WTC11 (cell line): ENCODE measurements around the gene CACNA2D3. TPM values are rescaled to one million over a fixed set of nuclear protein-coding genes. Genes with fewer than 3 reads are reported as not detected.

ENCODE experiments used
- ATAC-seq: fragments of 200-7000 bp; cut with Tn5 transposase; 2 replicates; pipeline ENCODE4 v1.10.0; 2021; ENCODE audit warnings: mild to moderate bottlenecking, moderate library complexity
- CTCF ChIA-PET: fragments of 300-600 bp; sonication (Branson Sonifier 250); formaldehyde crosslinking; loops from one replicate; lab custom pipeline; 2021; ENCODE audit warnings: antibody characterized with exemption; lab: Charles Lee
- POLR2A ChIA-PET: fragments of 350-600 bp; sonication (Branson Sonifier 250); formaldehyde crosslinking; loops from one replicate; lab custom pipeline; 2021; ENCODE audit warnings: antibody characterized with exemption; lab: Charles Lee
- DNase-seq: peaks from one replicate; pipeline ENCODE4 v3.0.0; 2021; ENCODE audit warnings: low spot score
- H3K27ac Mint-ChIP-seq: 2 replicates; pipeline ENCODE4 v1.8.0; 2021; ENCODE audit warnings: mixed read lengths
- H3K27me3 Mint-ChIP-seq: 2 replicates; pipeline ENCODE4 v1.8.0; 2021; ENCODE audit warnings: low read depth, mild to moderate bottlenecking, moderate library complexity, mixed read lengths
- H3K36me3 Mint-ChIP-seq: 2 replicates; pipeline ENCODE4 v1.8.0; 2021; ENCODE audit warnings: mixed read lengths
- H3K4me1 Mint-ChIP-seq: 2 replicates; pipeline ENCODE4 v1.8.0; 2022; ENCODE audit warnings: mixed read lengths
- H3K4me3 Mint-ChIP-seq: 2 replicates; pipeline ENCODE4 v1.8.0; 2021; ENCODE audit warnings: mild to moderate bottlenecking, moderate library complexity, mixed read lengths
- H3K9me3 Mint-ChIP-seq: 2 replicates; pipeline ENCODE4 v1.8.0; 2021; ENCODE audit warnings: mixed read lengths
- ARID4B ChIP-seq: sonication (generic); formaldehyde crosslinking; IDR thresholded peaks from 2 replicates; pipeline ENCODE4 v1.8.0; 2023; ENCODE audit warnings: missing genetic modification reagents, mild to moderate bottlenecking, borderline replicate concordance
- ELF4 ChIP-seq: sonication (generic); formaldehyde crosslinking; IDR thresholded peaks from 2 replicates; pipeline ENCODE4 v1.8.1; 2022; ENCODE audit warnings: low read depth, mild to moderate bottlenecking, moderate library complexity, missing genetic modification reagents
- EMX1 ChIP-seq: fragments of 250-450 bp; sonication (Bioruptor Pico); IDR thresholded peaks from 2 replicates; pipeline ENCODE4 v1.8.0; 2021; ENCODE audit warnings: mild to moderate bottlenecking
- ETV6 ChIP-seq: sonication (generic); formaldehyde crosslinking; IDR thresholded peaks from 2 replicates; pipeline ENCODE4 v1.8.1; 2022; ENCODE audit warnings: mild to moderate bottlenecking, missing genetic modification reagents
- GTF2I ChIP-seq: fragments of 250-450 bp; sonication (Bioruptor Pico); conservative IDR thresholded peaks from 2 replicates; pipeline ENCODE4 v1.4.0; 2021; ENCODE audit warnings: mild to moderate bottlenecking
- HMGXB4 ChIP-seq: sonication (generic); formaldehyde crosslinking; IDR thresholded peaks from 2 replicates; pipeline ENCODE4 v1.8.1; 2023; ENCODE audit warnings: mild to moderate bottlenecking, moderate library complexity, missing genetic modification reagents
- MYBL2 ChIP-seq: sonication (generic); formaldehyde crosslinking; IDR thresholded peaks from 2 replicates; pipeline ENCODE4 v1.8.1; 2023; ENCODE audit warnings: mild to moderate bottlenecking, moderate library complexity, missing genetic modification reagents
- PRRX2 ChIP-seq: fragments of 250-450 bp; sonication (Bioruptor Pico); IDR thresholded peaks from 2 replicates; pipeline ENCODE4 v1.8.0; 2021; ENCODE audit warnings: mild to moderate bottlenecking
- STAT6 ChIP-seq: sonication (generic); formaldehyde crosslinking; conservative IDR thresholded peaks from 2 replicates; pipeline ENCODE4 v1.8.1; 2023; ENCODE audit warnings: mild to moderate bottlenecking, low read depth, missing genetic modification reagents, moderate library complexity
- TCF7 ChIP-seq: sonication (generic); formaldehyde crosslinking; IDR thresholded peaks from 2 replicates; pipeline ENCODE4 v1.8.0; 2022; ENCODE audit warnings: mild to moderate bottlenecking, low read depth, missing genetic modification reagents, moderate library complexity
- TEAD1 ChIP-seq: sonication (generic); formaldehyde crosslinking; IDR thresholded peaks from 2 replicates; pipeline ENCODE4 v1.8.0; 2022; ENCODE audit warnings: mild to moderate bottlenecking, missing genetic modification reagents
- ZNF425 ChIP-seq: fragments of 250-450 bp; sonication (Bioruptor Pico); conservative IDR thresholded peaks from 2 replicates; pipeline ENCODE4 v1.9.0; 2021; ENCODE audit warnings: mild to moderate bottlenecking
- total RNA-seq: library from RNA; stranded (reverse); gene quantifications from 3 replicates; pipeline ENCODE4 v1.2.3, GENCODE V29; 2021
- TF ChIP-seq, protein P1 (sequence below): fragments of 250-450 bp; sonication (Bioruptor Pico); IDR thresholded peaks from 2 replicates; pipeline ENCODE4 v1.8.0; 2021; ENCODE audit warnings: mild to moderate bottlenecking
- TF ChIP-seq, protein P2 (sequence below): sonication (generic); formaldehyde crosslinking; IDR thresholded peaks from 2 replicates; pipeline ENCODE4 v1.8.0; 2022; ENCODE audit warnings: mild to moderate bottlenecking, missing genetic modification reagents

The CACNA2D3 gene
- total RNA-seq, 1 experiment from 2014 or later = 5.0 TPM

DNA sequence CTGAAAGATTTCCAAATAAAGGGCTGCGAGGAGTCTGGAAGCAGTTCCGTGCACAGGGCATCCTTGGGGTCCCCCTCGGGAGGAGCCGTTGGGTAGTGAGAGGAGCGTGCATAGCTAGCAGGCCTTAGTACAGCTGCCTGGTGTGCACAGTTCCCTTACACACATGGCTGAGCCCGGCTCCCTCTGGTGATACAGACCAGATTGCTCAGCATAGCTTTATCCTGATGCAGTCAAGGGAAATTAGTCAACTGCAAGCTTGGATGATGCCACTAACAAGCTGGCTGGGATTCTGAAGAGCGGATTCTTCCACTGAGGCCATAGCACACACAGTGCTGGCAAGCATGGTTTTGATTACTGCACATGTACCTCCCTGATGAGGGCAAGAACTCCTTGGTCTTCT, 456.1 kb downstream of the CACNA2D3 start:
- Mint-ChIP-seq H3K9me3 (no peaks in the 10 kb centered on the region), H3K4me1 (peaks cover 21% of the 10 kb centered on the region), H3K4me3 (no peak overlapping the region), H3K27me3 (no peaks in the 10 kb centered on the region), H3K27ac (no peak overlapping the region), H3K36me3 (no peaks in the 10 kb centered on the region)
- ChIA-PET CTCF (interaction anchor here (1.7 kb wide), 1 partner anchor 40 kb away, joined by 5 read pairs; no protein-coding TSS in a partner anchor), POLR2A (no interaction called here)
- TF ChIP-seq, protein P1, sequence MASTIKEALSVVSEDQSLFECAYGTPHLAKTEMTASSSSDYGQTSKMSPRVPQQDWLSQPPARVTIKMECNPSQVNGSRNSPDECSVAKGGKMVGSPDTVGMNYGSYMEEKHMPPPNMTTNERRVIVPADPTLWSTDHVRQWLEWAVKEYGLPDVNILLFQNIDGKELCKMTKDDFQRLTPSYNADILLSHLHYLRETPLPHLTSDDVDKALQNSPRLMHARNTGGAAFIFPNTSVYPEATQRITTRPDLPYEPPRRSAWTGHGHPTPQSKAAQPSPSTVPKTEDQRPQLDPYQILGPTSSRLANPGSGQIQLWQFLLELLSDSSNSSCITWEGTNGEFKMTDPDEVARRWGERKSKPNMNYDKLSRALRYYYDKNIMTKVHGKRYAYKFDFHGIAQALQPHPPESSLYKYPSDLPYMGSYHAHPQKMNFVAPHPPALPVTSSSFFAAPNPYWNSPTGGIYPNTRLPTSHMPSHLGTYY = no peak
- TF ChIP-seq STAT6 (no peak), GTF2I (CRISPR knock-in tag) (no peak), ZNF425 (no peak), MYBL2 (CRISPR knock-in tag) (no peak), ETV6 (CRISPR knock-in tag) (no peak), TCF7 (CRISPR knock-in tag) (no peak), PRRX2 (no peak), ARID4B (CRISPR knock-in tag) (no peak), TEAD1 (CRISPR knock-in tag) (no peak), HMGXB4 (CRISPR knock-in tag) (no peak), EMX1 (CRISPR knock-in tag) (no peak), ELF4 (CRISPR knock-in tag) (no peak)
- TF ChIP-seq, protein P2, sequence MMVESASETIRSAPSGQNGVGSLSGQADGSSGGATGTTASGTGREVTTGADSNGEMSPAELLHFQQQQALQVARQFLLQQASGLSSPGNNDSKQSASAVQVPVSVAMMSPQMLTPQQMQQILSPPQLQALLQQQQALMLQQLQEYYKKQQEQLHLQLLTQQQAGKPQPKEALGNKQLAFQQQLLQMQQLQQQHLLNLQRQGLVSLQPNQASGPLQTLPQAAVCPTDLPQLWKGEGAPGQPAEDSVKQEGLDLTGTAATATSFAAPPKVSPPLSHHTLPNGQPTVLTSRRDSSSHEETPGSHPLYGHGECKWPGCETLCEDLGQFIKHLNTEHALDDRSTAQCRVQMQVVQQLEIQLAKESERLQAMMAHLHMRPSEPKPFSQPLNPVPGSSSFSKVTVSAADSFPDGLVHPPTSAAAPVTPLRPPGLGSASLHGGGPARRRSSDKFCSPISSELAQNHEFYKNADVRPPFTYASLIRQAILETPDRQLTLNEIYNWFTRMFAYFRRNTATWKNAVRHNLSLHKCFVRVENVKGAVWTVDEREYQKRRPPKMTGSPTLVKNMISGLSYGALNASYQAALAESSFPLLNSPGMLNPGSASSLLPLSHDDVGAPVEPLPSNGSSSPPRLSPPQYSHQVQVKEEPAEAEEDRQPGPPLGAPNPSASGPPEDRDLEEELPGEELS (CRISPR knock-in tag) = no peak
- DNase-seq (no peak), ATAC-seq (no peak; the same call in 1 of the 2 replicates)
